HepG2 (cell line): ENCODE measurements around the gene LUC7L2. TPM values are rescaled to one million over a fixed set of nuclear protein-coding genes. Genes with fewer than 3 reads are reported as not detected.
A peak's percentile ranks its signal among the peaks of the same experiment; 100 is the strongest.

Experiments used
- ARNTL ChIP-seq: sonication (generic); formaldehyde crosslinking; IDR thresholded peaks from 2 replicates; pipeline ENCODE4 v1.4.0; 2020; ENCODE audit warnings: mild to moderate bottlenecking, missing genetic modification reagents
- CCDC6 ChIP-seq: sonication (generic); formaldehyde crosslinking; IDR thresholded peaks from 2 replicates; pipeline ENCODE4 v1.8.1; 2022; ENCODE audit warnings: mild to moderate bottlenecking, missing genetic modification reagents, moderate library complexity
- CREB1 ChIP-seq, 2 experiments: fragments of 450-650 bp in 1 of 2; IDR thresholded peaks; 2 replicates each; pipeline ENCODE4 v1.6.1; 2016 to 2017; ENCODE audit warnings: control low read depth in 1 of 2, mild to moderate bottlenecking in 1 of 2, missing compliant biosample characterization in 1 of 2, missing genetic modification characterization in 1 of 2
- ERF ChIP-seq: IDR thresholded peaks from 2 replicates; pipeline ENCODE4 v1.6.1; 2018; ENCODE audit warnings: missing biosample characterization, missing genetic modification reagents
- ETV5 ChIP-seq: IDR thresholded peaks from 2 replicates; pipeline ENCODE4 v1.6.1; 2018; ENCODE audit warnings: missing biosample characterization, missing genetic modification reagents, inconsistent platforms, borderline replicate concordance
- GABPB1 ChIP-seq: IDR thresholded peaks from 2 replicates; pipeline ENCODE4 v1.6.1; 2016; ENCODE audit warnings: mild to moderate bottlenecking, missing genetic modification reagents, moderate library complexity, missing compliant biosample characterization
- HNRNPH1 ChIP-seq: fragments of 200-400 bp; formaldehyde crosslinking; optimal IDR thresholded peaks from 2 replicates; pipeline ENCODE3; 2017; ENCODE audit warnings: mild to moderate bottlenecking, low read depth, low read length
- MAX ChIP-seq: IDR thresholded peaks from 2 replicates; pipeline ENCODE4 v1.6.1; 2012; ENCODE audit warnings: inconsistent platforms
- MED13 ChIP-seq: sonication (generic); formaldehyde crosslinking; IDR thresholded peaks from 2 replicates; pipeline ENCODE4 v1.5.0; 2020; ENCODE audit warnings: missing genetic modification reagents
- MYNN ChIP-seq: sonication (generic); formaldehyde crosslinking; IDR thresholded peaks from 2 replicates; pipeline ENCODE4 v1.4.0; 2020; ENCODE audit warnings: mild to moderate bottlenecking, low read depth, missing genetic modification reagents
- PHF21A ChIP-seq: sonication (generic); formaldehyde crosslinking; IDR thresholded peaks from 2 replicates; pipeline ENCODE4 v1.5.0; 2020; ENCODE audit warnings: mild to moderate bottlenecking, missing genetic modification reagents
- POLR2AphosphoS2 ChIP-seq: IDR thresholded peaks from 2 replicates; pipeline ENCODE4 v1.6.1; 2011; ENCODE audit warnings: low read depth, low read length, improper control_type of control experiment
- RBFOX2 ChIP-seq: fragments of 200-400 bp; formaldehyde crosslinking; IDR thresholded peaks from 2 replicates; pipeline ENCODE4 v1.6.1; 2017; ENCODE audit warnings: low read depth, mild to moderate bottlenecking, low read length
- RFX3 ChIP-seq: IDR thresholded peaks from 2 replicates; pipeline ENCODE4 v1.6.1; 2016; ENCODE audit warnings: missing biosample characterization, missing genetic modification reagents
- THAP7 ChIP-seq: sonication (generic); formaldehyde crosslinking; IDR thresholded peaks from 2 replicates; pipeline ENCODE4 v1.8.1; 2023; ENCODE audit warnings: mild to moderate bottlenecking, missing genetic modification reagents
- TIGD3 ChIP-seq: sonication (generic); formaldehyde crosslinking; IDR thresholded peaks from 2 replicates; pipeline ENCODE4 v1.5.1; 2020; ENCODE audit warnings: mild to moderate bottlenecking, missing genetic modification reagents, borderline replicate concordance
- TOE1 ChIP-seq: sonication (generic); formaldehyde crosslinking; IDR thresholded peaks from 2 replicates; pipeline ENCODE4 v1.4.0; 2020; ENCODE audit warnings: mild to moderate bottlenecking, missing genetic modification reagents
- ZBTB44 ChIP-seq: sonication (generic); formaldehyde crosslinking; IDR thresholded peaks from 2 replicates; pipeline ENCODE4 v1.4.0; 2020; ENCODE audit warnings: missing genetic modification reagents
- ZBTB7B ChIP-seq: sonication (generic); formaldehyde crosslinking; IDR thresholded peaks from 2 replicates; pipeline ENCODE4 v1.4.0; 2020; ENCODE audit warnings: missing genetic modification reagents
- ZFAT ChIP-seq: sonication (generic); formaldehyde crosslinking; conservative IDR thresholded peaks from 2 replicates; pipeline ENCODE4 v1.8.1; 2023; ENCODE audit warnings: missing genetic modification reagents, inconsistent platforms
- ZKSCAN5 ChIP-seq: sonication (generic); formaldehyde crosslinking; IDR thresholded peaks from 2 replicates; pipeline ENCODE4 v1.5.1; 2020; ENCODE audit warnings: mild to moderate bottlenecking, missing genetic modification reagents
- ZMAT3 ChIP-seq: sonication (generic); formaldehyde crosslinking; conservative IDR thresholded peaks from 2 replicates; pipeline ENCODE4 v1.7.0; 2021; ENCODE audit warnings: missing genetic modification reagents
- ZNF263 ChIP-seq: sonication (generic); formaldehyde crosslinking; IDR thresholded peaks from 2 replicates; pipeline ENCODE4 v1.4.0; 2020; ENCODE audit warnings: missing genetic modification reagents
- ZNF317 ChIP-seq: sonication (generic); formaldehyde crosslinking; IDR thresholded peaks from 2 replicates; pipeline ENCODE4 v1.5.0; 2020; ENCODE audit warnings: mild to moderate bottlenecking, missing genetic modification reagents
- ZNF780A ChIP-seq: sonication (generic); formaldehyde crosslinking; IDR thresholded peaks from 2 replicates; pipeline ENCODE4 v1.8.0; 2022; ENCODE audit warnings: mild to moderate bottlenecking, missing genetic modification reagents, moderate library complexity
- ZNF816 ChIP-seq: sonication (generic); formaldehyde crosslinking; IDR thresholded peaks from 2 replicates; pipeline ENCODE4 v1.8.0; 2022; ENCODE audit warnings: missing genetic modification reagents, mild to moderate bottlenecking, borderline replicate concordance
- polyA plus RNA-seq, 8 experiments: library from polyadenylated mRNA; depleted of rRNA in 3 of 8; stranded (reverse) in 7 of 8; unstranded in 1 of 8; fragments of >200 nt; fragmentation: Illumina TruSeq in 4 of 8; extraction: Trizol in 4 of 8; gene quantifications; 2 replicates each; pipeline versions ENCODE4 v1.2.1 to v1.2.3, GENCODE V29; 2011 to 2016; ENCODE audit warnings: low read depth in 4 of 8, missing spikeins in 1 of 8, mixed read lengths in 1 of 8; ENCODE audit not compliant: insufficient read depth in 1 of 8
- total RNA-seq, 5 experiments: library from RNA; depleted of rRNA; stranded (reverse); fragments of >200 nt; fragmentation: Illumina TruSeq; extraction: Trizol; gene quantifications; 2 replicates each; pipeline ENCODE4 v1.2.3, GENCODE V29; 2016; ENCODE audit warnings: low read depth in 1 of 5

Gene LUC7L2
- total and polyA plus RNA-seq, 2 of the 13 experiments (the other 11 are each of a cell fraction or from before 2014, with no cell fraction given) = 17.9 to 50.7 TPM

GRCh38 chr7:139359366-139360209, at the start of gene LUC7L2 (continued):
- TF ChIP-seq PHF21A (CRISPR knock-in tag) (peak; percentile 39; the same call in 1 of the 2 replicates), ZFAT (no peak), ETV5 (CRISPR knock-in tag) (peak; percentile 68), CCDC6 (CRISPR knock-in tag) (peak; percentile 53; the same call in 1 of the 2 replicates), THAP7 (0 out of 2 replicates have a peak, but pooled peaks have one; percentile 64), ERF (CRISPR knock-in tag) (peak; percentile 83), ZKSCAN5 (CRISPR knock-in tag) (no peak), ZNF816 (CRISPR knock-in tag) (peak; percentile 88; the same call in 1 of the 2 replicates), ZNF263 (CRISPR knock-in tag) (peak; percentile 37; the same call in 1 of the 2 replicates), ZNF317 (CRISPR knock-in tag) (peak; percentile 53; the same call in 1 of the 2 replicates), TOE1 (0 out of 2 replicates have a peak, but pooled peaks have one; percentile 20), ARNTL (CRISPR knock-in tag) (peak; percentile 87), ZBTB44 (CRISPR knock-in tag) (no peak), TIGD3 (CRISPR knock-in tag) (peak; percentile 77), RFX3 (CRISPR knock-in tag) (no peak), ZMAT3 (CRISPR knock-in tag) (peak; percentile 65; the same call in 1 of the 2 replicates), MED13 (CRISPR knock-in tag) (peak; percentile 71; the same call in 1 of the 2 replicates), POLR2AphosphoS2 (peak; percentile 78; the same call in 1 of the 2 replicates), GABPB1 (peak; percentile 77), HNRNPH1 (no peak), CREB1 (IDR thresholded peaks at IDR 0.05) (peak; percentile 77), CREB1 (CRISPR knock-in tag; IDR thresholded peaks at IDR 0.05) (peak; percentile 57; the same call in 1 of the 2 replicates), RBFOX2 (peak; percentile 97), ZBTB7B (peak; percentile 37; the same call in 1 of the 2 replicates), MYNN (CRISPR knock-in tag) (0 out of 2 replicates have a peak, but pooled peaks have one; percentile 19), ZNF780A (CRISPR knock-in tag) (peak; percentile 94; the same call in 1 of the 2 replicates), MAX (peak; percentile 75; the same call in 1 of the 2 replicates)
